Measurements from ENCODE around the gene PSORS1C2. TPM values are rescaled to one million over a fixed set of nuclear protein-coding genes. Genes with fewer than 3 reads are reported as not detected.

PSORS1C2 gene
- total RNA-seq, 4 donors from 2014 or later, result not detected

DNA sequence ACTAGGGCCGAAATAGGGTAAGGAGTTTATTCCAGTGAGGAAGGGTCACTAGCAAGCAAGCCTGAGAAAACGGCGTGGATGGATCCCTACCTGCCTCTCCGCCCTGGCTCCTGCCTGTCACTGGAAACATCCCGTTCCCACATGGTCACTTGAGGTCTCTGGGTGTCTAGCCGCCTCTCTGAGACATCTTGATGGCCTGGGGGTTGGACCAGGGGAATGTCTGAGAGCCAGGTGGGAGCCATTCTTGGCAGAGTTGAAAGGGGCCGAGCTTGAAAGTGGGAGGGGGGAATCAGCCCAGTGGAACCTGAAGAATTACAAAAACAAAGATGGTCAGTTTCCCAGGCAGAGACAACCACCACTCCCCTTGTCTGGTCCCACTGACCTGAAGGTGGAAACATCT is 17.8 kb upstream of the PSORS1C2 start:
- no peak for DNase-seq (ENCODE audit: extremely low spot score)
- intact Hi-C loops (cut with DNase I), result no loop called here
- Histone ChIP-seq H3K36me3 (peaks cover 4 to 29% (median 25%) of the 10 kb centered on the region in 4 donors), H3K4me3 (no peak overlapping the region), H3K27me3 (no peaks in the 10 kb centered on the region), H3K9me3 (no peaks in the 10 kb centered on the region), H3K27ac (replicated peaks in 1 of 4) (no peak overlapping the region), H3K4me1 (peaks cover 16 to 28% (median 26%) of the 10 kb centered on the region in 4 donors)
- WGBS, result 97% methylated on average over 7 of the region's 7 CpGs
- TF ChIP-seq POLR2AphosphoS5 (IDR thresholded peaks at IDR 0.05) (no peak), POLR2A (IDR thresholded peaks at IDR 0.05; ENCODE audit: low read depth) (no peak), EP300 (IDR thresholded peaks at IDR 0.05) (no peak)
- TF ChIP-seq, protein P1, sequence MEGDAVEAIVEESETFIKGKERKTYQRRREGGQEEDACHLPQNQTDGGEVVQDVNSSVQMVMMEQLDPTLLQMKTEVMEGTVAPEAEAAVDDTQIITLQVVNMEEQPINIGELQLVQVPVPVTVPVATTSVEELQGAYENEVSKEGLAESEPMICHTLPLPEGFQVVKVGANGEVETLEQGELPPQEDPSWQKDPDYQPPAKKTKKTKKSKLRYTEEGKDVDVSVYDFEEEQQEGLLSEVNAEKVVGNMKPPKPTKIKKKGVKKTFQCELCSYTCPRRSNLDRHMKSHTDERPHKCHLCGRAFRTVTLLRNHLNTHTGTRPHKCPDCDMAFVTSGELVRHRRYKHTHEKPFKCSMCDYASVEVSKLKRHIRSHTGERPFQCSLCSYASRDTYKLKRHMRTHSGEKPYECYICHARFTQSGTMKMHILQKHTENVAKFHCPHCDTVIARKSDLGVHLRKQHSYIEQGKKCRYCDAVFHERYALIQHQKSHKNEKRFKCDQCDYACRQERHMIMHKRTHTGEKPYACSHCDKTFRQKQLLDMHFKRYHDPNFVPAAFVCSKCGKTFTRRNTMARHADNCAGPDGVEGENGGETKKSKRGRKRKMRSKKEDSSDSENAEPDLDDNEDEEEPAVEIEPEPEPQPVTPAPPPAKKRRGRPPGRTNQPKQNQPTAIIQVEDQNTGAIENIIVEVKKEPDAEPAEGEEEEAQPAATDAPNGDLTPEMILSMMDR (IDR thresholded peaks at IDR 0.05), result no peak

DNA sequence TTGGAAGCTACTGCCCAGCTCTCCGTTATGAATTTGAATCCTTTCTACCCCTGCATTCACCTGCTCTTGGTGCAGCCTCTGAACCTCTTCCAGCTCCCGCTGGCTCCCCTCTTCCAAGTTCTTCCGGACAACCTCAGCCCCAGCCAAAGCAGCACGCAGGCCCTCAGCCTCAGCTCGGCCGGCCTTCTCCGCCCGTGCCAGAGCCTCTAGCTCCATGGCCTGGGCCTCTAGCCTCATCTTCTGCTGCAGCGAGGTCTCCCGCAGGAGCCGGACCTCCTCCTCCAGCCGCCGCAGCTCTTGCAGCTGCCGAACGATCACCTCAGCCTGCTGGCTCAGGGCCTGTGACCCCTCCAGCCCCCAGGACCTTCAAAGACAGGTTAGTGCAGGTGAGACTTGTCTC is 15.6 kb upstream of the PSORS1C2 start:
- TF ChIP-seq EP300 (IDR thresholded peaks at IDR 0.05) (no peak), POLR2A (IDR thresholded peaks at IDR 0.05; ENCODE audit: low read depth) (no peak)
- TF ChIP-seq, protein P1 (IDR thresholded peaks at IDR 0.05), result no peak
- DNase-seq (ENCODE audit: extremely low spot score), result no peak
- WGBS, result 89% methylated on average over 11 of the region's 15 CpGs
- Histone ChIP-seq H3K36me3 (peaks cover 4 to 46% (median 42%) of the 10 kb centered on the region in 4 donors), H3K4me3 (no peak overlapping the region), H3K4me1 (peaks cover 14 to 23% (median 21%) of the 10 kb centered on the region in 4 donors), H3K27ac (replicated peaks in 1 of 4) (no peak overlapping the region), H3K27me3 (no peaks in the 10 kb centered on the region), H3K9me3 (no peaks in the 10 kb centered on the region)
- intact Hi-C loops (cut with DNase I), result no loop called here

DNA sequence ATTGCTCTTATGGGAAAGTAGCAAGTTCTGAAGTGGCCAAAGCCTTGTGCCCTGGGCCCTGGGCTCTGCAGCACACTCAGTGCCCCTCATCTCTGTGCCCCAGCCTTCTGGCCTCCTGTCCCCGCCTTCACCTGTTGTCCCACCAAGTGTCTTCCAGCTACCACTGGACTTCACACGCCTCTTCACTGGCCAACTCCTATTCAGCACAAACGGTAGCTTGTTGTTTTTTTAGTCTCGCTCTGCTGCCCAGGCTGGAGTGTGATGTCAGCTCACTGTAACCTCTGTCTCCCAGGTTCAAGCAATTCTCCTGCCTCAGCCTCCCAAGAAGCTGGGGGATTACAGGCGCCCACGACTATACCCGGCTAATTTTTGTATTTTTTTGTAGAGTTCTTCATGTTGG is 13.9 kb upstream of the PSORS1C2 start:
- peaks cover 6 to 13% (median 12%) of the 10 kb centered on the region in 4 donors for H3K4me1 ChIP-seq
- intact Hi-C loops (cut with DNase I), result no loop called here
- H3K27ac ChIP-seq (replicated peaks in 1 of 4), result no peak overlapping the region
- no peaks in the 10 kb centered on the region for H3K9me3 ChIP-seq
- 88% methylated on average over 7 of the region's 7 CpGs for WGBS
- H3K27me3 ChIP-seq, result no peaks in the 10 kb centered on the region
- no peak overlapping the region for H3K4me3 ChIP-seq
- H3K36me3 ChIP-seq, result peaks cover 4 to 55% (median 48%) of the 10 kb centered on the region in 4 donors
- no peak for DNase-seq (ENCODE audit: extremely low spot score)
- TF ChIP-seq POLR2A (IDR thresholded peaks at IDR 0.05; ENCODE audit: low read depth), result no peak
- no peak for TF ChIP-seq EP300 (IDR thresholded peaks at IDR 0.05)
- TF ChIP-seq, protein P1 (IDR thresholded peaks at IDR 0.05), result no peak
- TF ChIP-seq POLR2AphosphoS5 (IDR thresholded peaks at IDR 0.05), result no peak

DNA sequence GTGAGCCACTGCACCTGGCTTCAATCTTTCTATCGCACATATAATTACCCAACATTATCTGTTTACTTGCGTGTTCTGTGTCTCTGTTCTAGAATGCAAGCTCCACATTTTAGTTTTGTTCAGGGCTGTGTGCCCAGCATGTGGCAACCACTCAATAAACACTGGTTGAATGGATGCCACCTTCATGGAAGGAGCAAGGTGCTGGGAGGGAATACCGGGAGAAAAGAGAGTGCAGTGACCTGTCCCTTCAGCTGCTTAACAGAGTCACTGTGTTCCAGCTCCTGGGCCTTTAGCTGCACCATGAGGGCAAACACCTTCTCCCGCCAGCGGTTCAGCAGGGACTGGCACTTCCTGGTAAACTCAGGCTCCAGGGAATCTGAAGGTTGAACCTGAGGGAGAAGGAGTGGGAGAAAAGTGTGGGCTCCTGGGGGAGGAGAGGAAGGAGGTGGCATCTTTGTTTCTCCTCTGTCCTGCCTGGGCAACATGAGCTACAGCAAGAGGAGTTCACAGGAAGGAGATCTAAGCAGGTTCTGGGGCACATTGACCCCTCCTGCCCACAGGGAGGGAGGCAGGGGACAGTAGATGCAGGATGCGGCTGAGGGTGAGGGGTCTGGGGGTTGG is 11.1 kb upstream of the PSORS1C2 start:
- Histone ChIP-seq H3K27ac (replicated peaks in 1 of 4) (no peak overlapping the region), H3K4me3 (no peak overlapping the region), H3K27me3 (no peaks in the 10 kb centered on the region), H3K4me1 (no peaks in the 10 kb centered on the region), H3K36me3 (peaks cover 4 to 61% (median 46%) of the 10 kb centered on the region in 4 donors), H3K9me3 (no peaks in the 10 kb centered on the region)
- 94% methylated on average over 6 of the region's 6 CpGs for WGBS
- TF ChIP-seq POLR2A (IDR thresholded peaks at IDR 0.05; ENCODE audit: low read depth) (no peak), POLR2AphosphoS5 (IDR thresholded peaks at IDR 0.05) (no peak), EP300 (IDR thresholded peaks at IDR 0.05) (no peak)
- TF ChIP-seq, protein P1 (IDR thresholded peaks at IDR 0.05), result no peak
- intact Hi-C loops (cut with DNase I), result no loop called here
- DNase-seq (ENCODE audit: extremely low spot score), result no peak

DNA sequence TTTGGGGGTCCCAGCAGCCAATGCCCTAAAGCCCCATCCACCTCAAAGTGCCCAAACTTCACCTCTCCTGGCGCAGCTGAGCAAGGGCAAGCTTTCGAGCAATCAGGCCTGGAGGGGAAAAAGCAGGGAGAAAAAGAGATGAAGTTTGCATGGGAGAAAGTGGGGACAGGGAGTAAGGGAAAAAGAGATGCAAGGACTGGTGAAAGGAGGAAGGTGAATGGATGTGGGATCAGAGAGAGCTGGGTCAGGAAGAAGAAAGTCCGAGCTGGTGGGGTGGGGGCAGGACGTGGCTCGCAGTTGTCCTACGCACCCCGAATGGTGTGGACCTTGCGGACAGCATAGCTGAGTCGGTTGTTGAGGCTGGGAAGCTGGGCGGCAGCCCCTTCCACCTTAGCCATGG is 6.5 kb upstream of the PSORS1C2 start:
- intact Hi-C loops (cut with DNase I), result no loop called here
- WGBS, result 91% methylated on average over 10 of the region's 10 CpGs
- TF ChIP-seq POLR2AphosphoS5 (IDR thresholded peaks at IDR 0.05) (no peak), EP300 (IDR thresholded peaks at IDR 0.05) (no peak), POLR2A (IDR thresholded peaks at IDR 0.05; ENCODE audit: low read depth) (no peak)
- TF ChIP-seq, protein P1 (IDR thresholded peaks at IDR 0.05), result no peak
- no peaks in the 10 kb centered on the region for H3K27me3 ChIP-seq
- H3K27ac ChIP-seq (replicated peaks in 1 of 4), result no peak overlapping the region
- no peaks in the 10 kb centered on the region for H3K9me3 ChIP-seq
- H3K4me1 ChIP-seq, result peaks cover 6 to 17% (median 13%) of the 10 kb centered on the region in 4 donors
- DNase-seq (ENCODE audit: extremely low spot score), result no peak
- H3K36me3 ChIP-seq, result peaks cover 0 to 56% (median 37%) of the 10 kb centered on the region in 4 donors
- H3K4me3 ChIP-seq, result no peak overlapping the region

Measured in esophagus muscularis mucosa (tissue), 4 donors.